Neural crest cell (in vitro differentiated cells): ENCODE measurements around the gene SST. TPM values are rescaled to one million over a fixed set of nuclear protein-coding genes. Genes with fewer than 3 reads are reported as not detected.

Source experiments
- DNase-seq: peaks from one replicate; pipeline ENCODE4 v3.0.0; 2021; ENCODE audit warnings: low read depth, mixed read lengths, low spot score
- H3K27ac Mint-ChIP-seq: one replicate; pipeline ENCODE4 v1.8.0; 2021; ENCODE audit warnings: mild to moderate bottlenecking, mixed read lengths; ENCODE audit not compliant: unreplicated experiment
- H3K27me3 Mint-ChIP-seq: 2 replicates; pipeline ENCODE4 v1.8.0; 2021; ENCODE audit warnings: low read depth, mild to moderate bottlenecking, mixed read lengths
- H3K36me3 Mint-ChIP-seq: 2 replicates; pipeline ENCODE4 v1.8.0; 2021; ENCODE audit warnings: low read depth, mild to moderate bottlenecking, mixed read lengths
- H3K4me1 Mint-ChIP-seq: 2 replicates; pipeline ENCODE4 v1.8.0; 2021; ENCODE audit warnings: mixed read lengths
- H3K4me3 Mint-ChIP-seq: one replicate; pipeline ENCODE4 v1.8.0; 2021; ENCODE audit warnings: mild to moderate bottlenecking, mixed read lengths
- H3K9me3 Mint-ChIP-seq: 2 replicates; pipeline ENCODE4 v1.8.0; 2021; ENCODE audit warnings: mixed read lengths
- total RNA-seq: library from RNA; stranded (reverse); gene quantifications from 2 replicates; pipeline ENCODE4 v1.2.1, GENCODE V29; 2021
- TF ChIP-seq, protein P1 (sequence below): fragments of 200-600 bp; sonication (generic); conservative IDR thresholded peaks from 2 replicates; pipeline ENCODE4 v1.5.0; 2021; ENCODE audit warnings: antibody characterized with exemption, mild to moderate bottlenecking

Gene SST
- total RNA-seq, 1 donor from 2014 or later = 4.5 TPM

DNA sequence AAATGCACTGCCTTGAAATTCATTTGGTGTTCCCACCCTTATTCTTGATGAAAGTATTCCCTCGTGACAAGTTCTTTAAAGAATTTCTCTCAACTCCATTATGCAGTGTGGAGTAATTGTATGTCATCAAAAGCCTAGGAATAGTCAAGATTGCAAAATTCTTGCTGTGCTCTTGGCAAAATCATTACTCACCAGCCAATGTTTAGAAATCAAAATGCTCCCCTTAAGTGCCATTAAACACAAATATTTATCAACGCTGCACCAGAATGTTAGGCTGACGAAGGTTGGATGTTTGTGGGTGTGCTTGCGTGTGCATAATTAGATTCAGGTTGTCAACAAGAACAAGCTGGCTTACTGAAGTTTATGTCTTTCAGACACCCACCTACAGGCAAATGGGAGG is 40.5 kb downstream of the SST start:
- Mint-ChIP-seq H3K9me3 (no peaks in the 10 kb centered on the region), H3K4me3 (no peak overlapping the region), H3K27me3 (peaks cover 5% of the 10 kb centered on the region), H3K36me3 (no peaks in the 10 kb centered on the region), H3K27ac (no peak overlapping the region), H3K4me1 (peaks cover 4% of the 10 kb centered on the region)
- TF ChIP-seq, protein P1, sequence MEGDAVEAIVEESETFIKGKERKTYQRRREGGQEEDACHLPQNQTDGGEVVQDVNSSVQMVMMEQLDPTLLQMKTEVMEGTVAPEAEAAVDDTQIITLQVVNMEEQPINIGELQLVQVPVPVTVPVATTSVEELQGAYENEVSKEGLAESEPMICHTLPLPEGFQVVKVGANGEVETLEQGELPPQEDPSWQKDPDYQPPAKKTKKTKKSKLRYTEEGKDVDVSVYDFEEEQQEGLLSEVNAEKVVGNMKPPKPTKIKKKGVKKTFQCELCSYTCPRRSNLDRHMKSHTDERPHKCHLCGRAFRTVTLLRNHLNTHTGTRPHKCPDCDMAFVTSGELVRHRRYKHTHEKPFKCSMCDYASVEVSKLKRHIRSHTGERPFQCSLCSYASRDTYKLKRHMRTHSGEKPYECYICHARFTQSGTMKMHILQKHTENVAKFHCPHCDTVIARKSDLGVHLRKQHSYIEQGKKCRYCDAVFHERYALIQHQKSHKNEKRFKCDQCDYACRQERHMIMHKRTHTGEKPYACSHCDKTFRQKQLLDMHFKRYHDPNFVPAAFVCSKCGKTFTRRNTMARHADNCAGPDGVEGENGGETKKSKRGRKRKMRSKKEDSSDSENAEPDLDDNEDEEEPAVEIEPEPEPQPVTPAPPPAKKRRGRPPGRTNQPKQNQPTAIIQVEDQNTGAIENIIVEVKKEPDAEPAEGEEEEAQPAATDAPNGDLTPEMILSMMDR = no peak
- DNase-seq = no peak

DNA sequence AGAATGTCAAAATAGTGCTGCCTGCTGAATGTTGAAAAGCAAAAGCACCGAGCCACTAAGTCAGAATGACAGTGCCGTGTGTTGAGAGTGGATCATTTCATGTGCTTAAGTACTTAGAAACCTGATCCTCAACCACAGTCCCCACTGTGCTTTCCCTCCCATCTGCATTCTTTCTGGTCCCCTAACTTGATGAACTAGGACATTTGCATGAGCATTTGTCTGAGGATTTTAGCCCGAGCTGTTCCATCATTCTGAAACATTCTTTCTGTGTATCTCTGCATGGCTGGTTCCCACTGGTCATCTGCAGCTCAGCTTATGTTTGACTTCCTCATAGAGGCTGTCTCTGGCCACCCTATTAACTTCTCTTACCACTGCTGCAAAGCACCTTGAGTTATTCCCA is 42.0 kb downstream of the SST start:
- H3K9me3 Mint-ChIP-seq = no peaks in the 10 kb centered on the region
- DNase-seq = no peak
- H3K4me1 Mint-ChIP-seq = peaks cover 4% of the 10 kb centered on the region
- TF ChIP-seq, protein P1 = no peak
- peaks cover 6% of the 10 kb centered on the region for H3K27me3 Mint-ChIP-seq
- H3K36me3 Mint-ChIP-seq = no peaks in the 10 kb centered on the region
- H3K4me3 Mint-ChIP-seq = no peak overlapping the region
- no peak overlapping the region for H3K27ac Mint-ChIP-seq

DNA sequence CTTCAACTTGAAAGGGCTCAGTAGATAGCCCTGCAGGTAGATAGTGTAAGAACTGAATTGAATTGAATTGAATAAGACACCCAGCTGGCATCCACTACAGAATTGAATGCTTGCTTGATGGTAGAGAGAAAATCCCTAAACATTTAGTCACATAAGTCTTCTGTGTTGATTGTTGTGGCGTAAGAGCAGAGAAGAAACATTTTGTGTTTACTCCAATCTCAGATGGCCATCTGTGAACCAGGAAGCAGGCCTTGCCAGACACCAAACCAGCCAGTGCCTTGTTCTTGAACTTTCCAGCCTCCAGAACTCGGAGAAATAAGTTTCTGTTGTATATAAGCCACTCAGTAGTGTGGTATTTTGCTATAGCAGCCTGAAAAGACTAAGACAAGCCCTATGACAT is 43.6 kb downstream of the SST start:
- Mint-ChIP-seq H3K36me3 (no peaks in the 10 kb centered on the region), H3K9me3 (no peaks in the 10 kb centered on the region), H3K27me3 (peaks cover 6% of the 10 kb centered on the region), H3K4me1 (peaks cover 4% of the 10 kb centered on the region), H3K4me3 (no peak overlapping the region), H3K27ac (no peak overlapping the region)
- DNase-seq = no peak
- TF ChIP-seq, protein P1 = no peak

DNA sequence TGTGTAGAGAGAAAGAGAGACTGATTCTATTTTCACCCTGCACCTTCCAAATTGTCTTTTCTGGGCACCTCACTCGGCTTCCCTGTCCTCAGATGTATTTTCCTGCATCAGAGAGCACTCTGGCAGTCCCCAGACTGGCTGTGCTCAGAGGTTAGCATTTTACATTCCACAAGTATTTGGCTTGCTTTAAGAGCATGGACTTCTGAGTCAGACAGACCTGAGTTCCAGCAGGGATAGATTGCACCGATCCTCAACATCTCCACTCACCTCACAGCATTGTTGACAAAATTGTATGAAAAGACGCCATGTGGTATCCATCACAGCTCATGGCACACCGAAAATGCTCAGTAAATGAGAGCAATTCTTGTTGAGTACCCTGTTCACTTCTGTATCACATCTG is 45.6 kb downstream of the SST start:
- Mint-ChIP-seq H3K4me3 (no peak overlapping the region), H3K36me3 (no peaks in the 10 kb centered on the region), H3K27me3 (peaks cover 6% of the 10 kb centered on the region), H3K4me1 (peaks cover 4% of the 10 kb centered on the region), H3K27ac (no peak overlapping the region), H3K9me3 (no peaks in the 10 kb centered on the region)
- TF ChIP-seq, protein P1 = no peak
- no peak for DNase-seq

DNA sequence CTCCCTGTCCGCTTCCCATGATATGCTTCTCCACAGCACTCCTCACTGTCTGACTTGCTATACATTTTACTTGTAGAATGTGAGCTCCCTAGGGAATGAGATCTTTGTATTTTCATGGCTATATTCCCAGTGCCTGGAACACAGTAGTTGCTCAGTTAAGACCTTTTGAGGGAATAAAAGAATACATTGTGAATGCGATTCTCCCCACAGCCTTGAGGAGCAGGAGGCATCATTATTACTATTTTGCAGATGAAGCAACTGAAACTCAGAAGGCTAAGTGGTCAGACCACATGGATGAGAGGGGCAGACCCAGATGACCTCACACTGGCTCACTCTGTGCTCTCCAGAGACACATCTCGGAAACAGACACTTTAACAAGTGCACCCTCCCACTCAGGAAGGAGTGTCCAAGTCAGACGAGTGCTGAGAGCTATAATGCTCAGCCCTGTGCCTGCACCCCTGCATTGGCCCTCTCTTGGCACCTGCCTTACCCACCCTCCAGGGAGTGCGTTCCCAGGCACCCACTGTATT is 46.8 kb downstream of the SST start:
- Mint-ChIP-seq H3K27ac (no peak overlapping the region), H3K36me3 (no peaks in the 10 kb centered on the region), H3K4me3 (no peak overlapping the region), H3K27me3 (peaks cover 6% of the 10 kb centered on the region), H3K4me1 (peaks cover 3% of the 10 kb centered on the region), H3K9me3 (no peaks in the 10 kb centered on the region)
- TF ChIP-seq, protein P1 = no peak
- no peak for DNase-seq

DNA sequence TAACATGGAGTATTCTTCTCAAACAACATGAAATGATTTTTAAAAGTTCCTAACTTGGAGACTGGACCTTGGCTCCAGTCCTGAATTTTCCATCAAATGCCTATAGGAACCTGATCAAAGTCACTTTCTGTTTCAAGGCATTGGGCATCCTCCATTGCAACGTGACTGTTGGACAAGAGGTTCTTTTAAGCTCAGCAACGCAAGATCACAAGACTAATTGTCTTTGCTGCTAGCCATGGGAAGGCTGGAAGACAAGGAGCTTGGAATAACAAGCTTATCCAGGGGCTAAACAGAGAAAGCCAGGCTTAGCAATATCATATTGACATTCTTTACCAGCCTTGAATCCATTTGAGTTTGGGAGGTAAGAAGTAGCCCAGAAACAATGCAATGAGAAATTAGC is 48.3 kb downstream of the SST start:
- TF ChIP-seq, protein P1 = no peak

More for the DNA sequence above, 48.3 kb downstream of the SST start:
- Mint-ChIP-seq H3K36me3 (no peaks in the 10 kb centered on the region), H3K4me1 (no peaks in the 10 kb centered on the region), H3K27ac (no peak overlapping the region), H3K27me3 (peaks cover 6% of the 10 kb centered on the region), H3K9me3 (no peaks in the 10 kb centered on the region), H3K4me3 (no peak overlapping the region)
- no peak for DNase-seq
